ENCODE results near the gene OGFOD1.

Gene OGFOD1

DNA sequence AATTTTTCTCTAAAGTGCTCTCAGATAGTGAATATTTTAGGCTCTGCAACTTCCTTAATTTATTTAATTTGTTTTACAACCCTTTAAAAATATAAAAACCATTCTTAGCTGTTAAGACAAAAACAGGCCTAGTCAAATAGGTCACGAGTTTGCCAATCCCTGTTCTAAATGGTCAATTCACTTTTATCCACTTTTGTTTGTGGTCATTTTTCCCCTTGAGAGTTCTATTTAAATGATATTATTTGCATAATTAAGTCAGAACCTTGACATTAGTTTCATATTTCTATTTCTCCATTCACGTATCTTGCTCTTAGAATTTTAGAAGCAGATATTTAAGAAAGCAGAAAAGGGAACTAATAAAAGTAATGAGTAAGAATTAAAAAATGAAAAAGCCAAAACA, 30.0 kb upstream of the OGFOD1 start:
- no peak overlapping the region for H3K27ac ChIP-seq
- DNase-seq (ENCODE audit: low spot score): no peak
- POLR2A ChIA-PET (ENCODE audit: low non-redundant PET): no interaction called here
- TF ChIP-seq, protein P1, sequence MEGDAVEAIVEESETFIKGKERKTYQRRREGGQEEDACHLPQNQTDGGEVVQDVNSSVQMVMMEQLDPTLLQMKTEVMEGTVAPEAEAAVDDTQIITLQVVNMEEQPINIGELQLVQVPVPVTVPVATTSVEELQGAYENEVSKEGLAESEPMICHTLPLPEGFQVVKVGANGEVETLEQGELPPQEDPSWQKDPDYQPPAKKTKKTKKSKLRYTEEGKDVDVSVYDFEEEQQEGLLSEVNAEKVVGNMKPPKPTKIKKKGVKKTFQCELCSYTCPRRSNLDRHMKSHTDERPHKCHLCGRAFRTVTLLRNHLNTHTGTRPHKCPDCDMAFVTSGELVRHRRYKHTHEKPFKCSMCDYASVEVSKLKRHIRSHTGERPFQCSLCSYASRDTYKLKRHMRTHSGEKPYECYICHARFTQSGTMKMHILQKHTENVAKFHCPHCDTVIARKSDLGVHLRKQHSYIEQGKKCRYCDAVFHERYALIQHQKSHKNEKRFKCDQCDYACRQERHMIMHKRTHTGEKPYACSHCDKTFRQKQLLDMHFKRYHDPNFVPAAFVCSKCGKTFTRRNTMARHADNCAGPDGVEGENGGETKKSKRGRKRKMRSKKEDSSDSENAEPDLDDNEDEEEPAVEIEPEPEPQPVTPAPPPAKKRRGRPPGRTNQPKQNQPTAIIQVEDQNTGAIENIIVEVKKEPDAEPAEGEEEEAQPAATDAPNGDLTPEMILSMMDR (conservative IDR thresholded peaks at IDR 0.05; ENCODE audit: low read depth): no peak
- CTCF ChIA-PET: no interaction called here

DNA sequence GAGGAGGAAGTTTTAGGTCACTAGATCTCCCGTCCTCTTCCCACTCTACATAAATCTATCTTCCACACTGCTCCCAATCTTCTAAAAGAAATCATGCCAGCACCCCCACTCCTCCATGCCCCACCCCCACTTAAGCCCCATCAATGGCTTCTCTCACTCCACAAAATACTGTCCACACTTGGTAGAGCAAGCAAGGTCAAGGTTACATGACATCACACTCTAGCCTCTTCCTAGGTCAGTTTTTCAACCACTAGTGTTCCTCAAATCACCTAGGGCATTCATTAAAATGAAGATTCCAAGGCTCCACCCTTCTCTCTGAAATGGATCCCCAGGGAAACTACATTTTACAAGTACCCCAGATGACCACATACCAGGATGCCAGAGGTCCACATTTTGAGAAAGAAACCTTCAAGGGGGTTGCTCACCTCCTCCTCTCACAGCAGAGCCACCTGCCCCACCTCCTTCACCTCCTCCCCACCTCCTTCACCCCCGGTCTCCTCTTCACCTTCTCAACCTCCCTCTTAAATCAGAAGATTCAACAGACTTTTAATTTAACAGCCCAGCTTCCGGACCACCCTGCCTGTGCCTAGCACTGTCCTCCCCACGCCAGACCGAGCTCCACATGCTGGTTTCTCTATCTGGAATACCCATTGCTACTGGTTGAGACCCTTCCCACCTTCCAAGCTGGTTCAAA, 29.2 kb upstream of the OGFOD1 start:
- ChIA-PET POLR2A (ENCODE audit: low non-redundant PET) (no interaction called here), CTCF (no interaction called here)

DNA sequence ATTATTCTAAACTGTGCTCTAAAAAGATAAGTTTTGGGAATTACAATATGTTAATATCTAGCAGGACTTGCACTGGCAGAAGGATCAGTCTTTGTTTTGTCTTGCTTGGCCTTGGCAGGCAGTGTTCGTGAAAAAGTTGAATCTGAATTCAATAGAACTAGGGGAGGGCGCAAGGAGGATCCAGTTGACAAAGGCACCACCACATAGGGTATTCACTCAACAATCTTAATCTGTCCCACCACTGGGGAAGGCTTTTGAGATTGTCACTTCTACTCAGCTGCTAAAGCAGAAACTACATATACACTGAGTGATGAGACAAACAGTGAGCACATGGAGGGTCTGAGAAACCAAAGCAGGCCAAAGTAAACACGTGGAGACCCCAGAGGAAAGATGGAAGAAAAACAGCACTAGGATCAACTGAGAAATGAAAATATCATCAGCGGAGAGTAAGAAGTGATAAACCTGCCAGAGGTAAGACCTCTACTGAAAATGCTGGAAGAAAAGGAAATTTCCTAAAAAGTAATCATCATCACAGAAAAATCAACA, 28.4 kb upstream of the OGFOD1 start:
- DNase-seq (ENCODE audit: low spot score): no peak
- POLR2A ChIA-PET (ENCODE audit: low non-redundant PET): no interaction called here
- CTCF ChIA-PET: interaction anchor here (0.6 kb wide), 1 partner anchor 32 kb away, joined by 3 read pairs; no protein-coding TSS in a partner anchor
- no peak overlapping the region for H3K27ac ChIP-seq
- TF ChIP-seq, protein P1 (conservative IDR thresholded peaks at IDR 0.05; ENCODE audit: low read depth): no peak

More for the DNA sequence above, 29.2 kb upstream of the OGFOD1 start:
- TF ChIP-seq, protein P1 (conservative IDR thresholded peaks at IDR 0.05; ENCODE audit: low read depth): no peak
- DNase-seq (ENCODE audit: low spot score): no peak
- no peak overlapping the region for H3K27ac ChIP-seq

DNA sequence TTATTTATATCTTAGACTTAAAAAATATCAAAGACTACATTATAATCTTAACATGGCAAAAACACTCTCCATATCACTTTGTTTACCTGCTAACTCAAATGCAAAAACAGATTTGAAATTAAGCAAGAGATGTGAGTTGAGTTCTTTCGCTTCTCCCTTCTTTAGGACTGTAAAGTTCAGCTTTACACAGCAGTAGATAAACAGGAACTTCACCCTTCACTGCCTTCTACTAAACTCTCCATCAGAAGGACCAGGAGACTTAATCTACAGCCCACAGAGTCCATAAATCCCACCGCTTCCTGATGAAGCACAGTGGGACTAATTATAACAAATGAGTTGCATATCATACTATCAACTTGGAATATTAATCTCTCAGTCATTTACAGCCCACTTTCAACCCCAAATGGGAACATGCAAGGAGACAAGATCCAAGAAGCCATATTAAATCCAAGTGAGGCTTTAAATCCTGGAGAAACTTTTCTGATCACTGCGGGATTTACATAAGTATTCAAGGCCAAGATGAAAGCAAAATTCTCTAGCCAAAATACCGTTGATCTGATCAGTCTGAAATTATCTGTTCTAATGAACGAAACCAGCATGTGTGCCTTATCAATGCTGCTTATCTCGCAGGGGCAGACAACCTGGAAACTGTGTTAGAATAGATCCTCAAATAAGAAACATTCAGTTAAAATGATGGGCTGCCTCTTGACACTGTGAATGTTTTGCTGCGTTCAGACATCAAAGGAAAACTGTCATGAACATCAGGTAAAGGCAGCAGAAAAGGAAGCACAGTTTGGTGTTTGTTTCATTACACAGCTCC, 27.6 kb upstream of the OGFOD1 start:
- DNase-seq (ENCODE audit: low spot score): no peak
- no peak overlapping the region for H3K27ac ChIP-seq

DNA sequence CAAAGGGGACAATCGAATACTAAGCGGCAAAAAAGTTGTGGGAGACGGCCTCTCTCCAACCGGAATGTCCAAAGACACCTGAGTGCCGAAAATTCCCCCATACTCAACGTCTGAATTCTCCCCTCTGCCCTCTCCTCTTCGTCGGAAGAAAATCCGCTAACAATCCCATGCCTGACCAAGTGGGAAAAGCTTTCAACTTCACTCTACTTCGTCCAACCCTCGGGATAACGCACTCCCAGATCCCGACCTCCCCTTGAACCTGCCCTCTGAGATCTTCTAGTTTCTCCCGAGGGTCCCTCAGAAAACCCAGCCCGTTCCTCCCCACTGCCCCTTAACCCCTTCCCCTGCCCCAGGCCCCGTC, 27.0 kb upstream of the OGFOD1 start:
- POLR2A ChIA-PET (ENCODE audit: low non-redundant PET): no interaction called here
- peak; percentile 19 for DNase-seq (ENCODE audit: low spot score)
- H3K27ac ChIP-seq: peak overlapping the region; percentile 79

More for the DNA sequence above, 27.6 kb upstream of the OGFOD1 start:
- TF ChIP-seq, protein P1 (conservative IDR thresholded peaks at IDR 0.05; ENCODE audit: low read depth): no peak
- POLR2A ChIA-PET (ENCODE audit: low non-redundant PET): no interaction called here
- CTCF ChIA-PET: interaction anchor here (0.7 kb wide), 1 partner anchor 78 kb away, joined by 3 read pairs; no protein-coding TSS in a partner anchor

More for the DNA sequence above, 27.0 kb upstream of the OGFOD1 start:
- TF ChIP-seq, protein P1 (conservative IDR thresholded peaks at IDR 0.05; ENCODE audit: low read depth): no peak
- CTCF ChIA-PET: interaction anchor here (0.5 to 0.7 kb wide), 4 partner anchors 64 to 595 kb away, joined by 3 read pairs; no protein-coding TSS in a partner anchor

Data from RWPE1 (cell line).